Muscle of back (tissue), 11 donors: ENCODE results near the gene LRRFIP2. TPM values are rescaled to one million over a fixed set of nuclear protein-coding genes. Genes with fewer than 3 reads are reported as not detected.

Experiments used
- DNase-seq, 3 donors: peaks; one replicate each; pipeline versions ENCODE4 v3.0.0 to v3.0.0-alpha.2; 2013
- polyA plus RNA-seq, 10 donors: library from polyadenylated mRNA; unstranded; fragments of 120-200 nt; gene quantifications; one replicate each; pipeline ENCODE4 v1.2.1, GENCODE V29; 2013; ENCODE audit not compliant: insufficient read length in 10 of 10

LRRFIP2 gene
- polyA plus RNA-seq, 10 donors, result 29.0 to 50.0 (median 39.2) TPM

- DNase-seq, result no peak
These were observed 56.8 kb downstream of the LRRFIP2 start for GRCh38 chr3:37117548-37117947.

GRCh38 chr3:37116998-37117397 is 57.4 kb downstream of the LRRFIP2 start:
- no peak for DNase-seq

- DNase-seq, result no peak
These were observed 58.9 kb downstream of the LRRFIP2 start for GRCh38 chr3:37115446-37115845.

GRCh38 chr3:37114251-37115145 is 59.9 kb downstream of the LRRFIP2 start:
- peak in 2 of 3 donors; percentile 17 to 78 for DNase-seq

GRCh38 chr3:37112987-37113386 is 61.4 kb downstream of the LRRFIP2 start:
- no peak for DNase-seq

- no peak for DNase-seq
These were observed 63.2 kb downstream of the LRRFIP2 start for GRCh38 chr3:37111199-37111598.

GRCh38 chr3:37107846-37108245 is 66.5 kb downstream of the LRRFIP2 start:
- no peak for DNase-seq

- DNase-seq, result no peak
These were observed 71.1 kb downstream of the LRRFIP2 start for GRCh38 chr3:37103103-37103808.

- DNase-seq, result no peak
These were observed 74.0 kb downstream of the LRRFIP2 start for GRCh38 chr3:37100411-37100810.

- no peak for DNase-seq
These were observed 74.9 kb downstream of the LRRFIP2 start for GRCh38 chr3:37099469-37099868.

- DNase-seq, result no peak
These were observed 75.5 kb downstream of the LRRFIP2 start for GRCh38 chr3:37098884-37099283.

- DNase-seq, result no peak
These were observed 76.6 kb downstream of the LRRFIP2 start for GRCh38 chr3:37097776-37098175.

GRCh38 chr3:37096975-37097374 is 77.4 kb downstream of the LRRFIP2 start:
- no peak for DNase-seq

GRCh38 chr3:37096288-37096687 is 78.1 kb downstream of the LRRFIP2 start:
- peak; percentile 41 to 74 (median 58) for DNase-seq

- no peak for DNase-seq
These were observed 79.7 kb downstream of the LRRFIP2 start for GRCh38 chr3:37094636-37095035.

GRCh38 chr3:37093481-37093880 is 80.9 kb downstream of the LRRFIP2 start:
- DNase-seq, result peak in 1 of 3 donors; percentile 6

GRCh38 chr3:37092484-37092883 is 81.9 kb downstream of the LRRFIP2 start:
- no peak for DNase-seq

- no peak for DNase-seq
These were observed 86.5 kb downstream of the LRRFIP2 start for GRCh38 chr3:37087870-37088269.

GRCh38 chr3:37086918-37087317 is 87.5 kb downstream of the LRRFIP2 start:
- no peak for DNase-seq

- no peak for DNase-seq
These were observed 92.1 kb downstream of the LRRFIP2 start for GRCh38 chr3:37082317-37082716.

GRCh38 chr3:37075955-37076354 is 98.4 kb downstream of the LRRFIP2 start:
- no peak for DNase-seq

- DNase-seq, result peak in 1 of 3 donors; percentile 43
These were observed 100.2 kb downstream of the LRRFIP2 start for GRCh38 chr3:37074178-37074577.

- DNase-seq, result peak; percentile 68 to 84 (median 80)
These were observed 101.5 kb downstream of the LRRFIP2 start for GRCh38 chr3:37072892-37073291.
